HG03095 (cell line): ENCODE results near the gene CACNB4.
"Not testable (repeated sequence)": the region's sequence is repeated elsewhere in the genome, so short reads cannot be mapped to it uniquely, and the experiment has no call there.

ENCODE experiments used
- ATAC-seq: cut with Tn5 transposase; IDR thresholded peaks from one replicate; pipeline ENCODE4 v1.9.1; 2021; ENCODE audit warnings: moderate library complexity; ENCODE audit not compliant: unreplicated experiment

Gene CACNB4

GRCh38 chr2:151946899-151947812, 151.7 kb downstream of the CACNB4 start:
- no peak for ATAC-seq

- no peak for ATAC-seq
These were observed 152.5 kb downstream of the CACNB4 start for GRCh38 chr2:151946250-151946884.

- no peak for ATAC-seq
These were observed 153.2 kb downstream of the CACNB4 start for GRCh38 chr2:151945602-151946001.

GRCh38 chr2:151945186-151945585, 153.7 kb downstream of the CACNB4 start:
- ATAC-seq, result no peak

- ATAC-seq, result no peak
These were observed 155.4 kb downstream of the CACNB4 start for GRCh38 chr2:151943461-151943860.

GRCh38 chr2:151942540-151943205, 156.2 kb downstream of the CACNB4 start:
- not testable (repeated sequence) for ATAC-seq

- no peak for ATAC-seq
These were observed 160.9 kb downstream of the CACNB4 start for GRCh38 chr2:151937966-151938365.

- no peak for ATAC-seq
These were observed 162.2 kb downstream of the CACNB4 start for GRCh38 chr2:151936626-151937025.

GRCh38 chr2:151933266-151933804, 165.5 kb downstream of the CACNB4 start:
- no peak for ATAC-seq

- ATAC-seq, result no peak
These were observed 167.1 kb downstream of the CACNB4 start for GRCh38 chr2:151931756-151932155.

GRCh38 chr2:151931030-151931611, 167.7 kb downstream of the CACNB4 start:
- no peak for ATAC-seq

- no peak for ATAC-seq
These were observed 168.8 kb downstream of the CACNB4 start for GRCh38 chr2:151930042-151930441.

- ATAC-seq, result no peak
These were observed 170.5 kb downstream of the CACNB4 start for GRCh38 chr2:151928380-151928779.

- no peak for ATAC-seq
These were observed 171.2 kb downstream of the CACNB4 start for GRCh38 chr2:151927501-151928221.

- ATAC-seq, result no peak
These were observed 175.8 kb downstream of the CACNB4 start for GRCh38 chr2:151922845-151923666.

GRCh38 chr2:151919786-151920185, 179.1 kb downstream of the CACNB4 start:
- ATAC-seq, result no peak

- ATAC-seq, result no peak
These were observed 180.5 kb downstream of the CACNB4 start for GRCh38 chr2:151918308-151918707.

GRCh38 chr2:151916632-151917031, 182.2 kb downstream of the CACNB4 start:
- ATAC-seq, result no peak

GRCh38 chr2:151915629-151916025, 183.2 kb downstream of the CACNB4 start:
- not testable (repeated sequence) for ATAC-seq
